Measurements from ENCODE around the gene CDK5RAP2.
"Not testable (repeated sequence)": the region's sequence is repeated elsewhere in the genome, so short reads cannot be mapped to it uniquely, and the experiment has no call there.

CDK5RAP2 gene

DNA sequence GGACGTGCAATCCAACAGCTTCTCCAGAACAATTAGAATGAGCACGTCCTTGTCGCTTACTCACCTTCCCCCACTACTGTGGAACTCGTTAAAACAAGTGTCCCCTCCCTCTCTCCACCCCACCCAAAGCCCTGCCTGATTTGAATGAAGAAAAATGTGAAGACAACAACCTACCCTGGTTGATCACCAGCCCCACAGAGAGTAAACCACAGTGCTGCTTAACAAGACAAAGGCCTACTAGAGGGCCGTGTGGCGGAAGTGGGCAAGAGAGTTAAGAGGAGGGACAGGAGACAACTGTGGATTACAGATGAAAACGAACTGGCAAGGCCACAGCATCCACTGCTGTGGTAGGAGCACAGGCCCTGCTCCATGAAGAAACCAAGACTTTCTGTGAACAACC, 51.1 kb downstream of the CDK5RAP2 start:
- no peaks in the 10 kb centered on the region for H3K9me3 ChIP-seq (ENCODE audit: control insufficient read depth, insufficient read depth, low read depth, low read length)
- peaks cover 80% of the 10 kb centered on the region for H3K36me3 ChIP-seq (ENCODE audit: control insufficient read depth, insufficient read depth, low read length)
- peaks cover 40% of the 10 kb centered on the region for H3K4me1 ChIP-seq (ENCODE audit: control insufficient read depth, insufficient read depth, low read length)
- peak overlapping the region; percentile 60 for H3K27ac ChIP-seq (ENCODE audit: low read depth, low read length)
- peak overlapping the region; percentile 24 for H3K9ac ChIP-seq (ENCODE audit: low read length)
- H3K4me3 ChIP-seq (ENCODE audit: low read depth, low read length) = peak overlapping the region; percentile 23; the same call in 1 of the 2 replicates
- H3K27me3 ChIP-seq (ENCODE audit: control insufficient read depth, insufficient read depth, low read length) = no peaks in the 10 kb centered on the region

DNA sequence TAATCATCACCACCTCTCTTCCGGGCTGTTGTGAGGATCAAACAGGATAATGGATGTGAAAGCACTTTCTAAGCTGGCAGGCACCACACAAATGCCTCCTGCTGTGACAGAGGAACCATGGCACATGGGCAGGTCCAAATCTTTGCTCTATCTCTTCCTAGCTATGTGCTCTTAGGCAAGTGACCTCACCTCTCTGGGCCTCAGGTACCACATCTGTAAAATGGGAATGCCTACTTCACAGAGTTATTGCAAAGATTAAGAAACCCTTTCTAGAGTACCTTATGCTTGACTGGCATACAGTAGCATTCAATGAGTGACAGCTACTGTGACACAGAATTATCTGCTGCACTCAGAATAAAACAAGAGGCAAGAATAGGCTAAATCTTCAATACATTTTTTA, 51.6 kb downstream of the CDK5RAP2 start:
- Histone ChIP-seq H3K9ac (ENCODE audit: low read length) (no peak overlapping the region), H3K36me3 (ENCODE audit: control insufficient read depth, insufficient read depth, low read length) (peaks cover 83% of the 10 kb centered on the region), H3K4me1 (ENCODE audit: control insufficient read depth, insufficient read depth, low read length) (peaks cover 40% of the 10 kb centered on the region), H3K9me3 (ENCODE audit: control insufficient read depth, insufficient read depth, low read depth, low read length) (no peaks in the 10 kb centered on the region), H3K4me3 (ENCODE audit: low read depth, low read length) (peak overlapping the region; percentile 9; the same call in 1 of the 2 replicates), H3K27ac (ENCODE audit: low read depth, low read length) (0 out of 2 replicates have a peak overlapping the region, but pooled peaks have one; percentile 60), H3K27me3 (ENCODE audit: control insufficient read depth, insufficient read depth, low read length) (no peaks in the 10 kb centered on the region)

DNA sequence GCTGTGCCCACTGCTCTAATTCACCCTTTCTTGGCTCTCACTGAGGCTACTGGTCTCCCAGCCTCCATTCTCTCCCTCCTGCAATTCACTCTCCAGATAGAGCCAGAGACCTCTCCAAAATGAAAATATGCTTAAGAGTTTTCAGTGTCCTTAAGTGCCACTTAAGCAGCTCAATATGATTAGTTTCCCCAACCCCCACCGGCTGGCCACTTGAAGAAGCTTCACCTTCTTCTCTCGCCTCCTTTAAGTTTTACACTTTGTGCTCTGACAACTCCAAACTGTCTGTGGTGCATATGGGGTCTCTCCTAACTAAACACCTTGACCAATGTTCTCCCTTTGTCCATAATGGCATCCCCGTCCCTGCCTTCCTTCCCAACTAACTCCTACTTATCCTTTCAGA, 53.4 kb downstream of the CDK5RAP2 start:
- Histone ChIP-seq H3K27me3 (ENCODE audit: control insufficient read depth, insufficient read depth, low read length) (no peaks in the 10 kb centered on the region), H3K36me3 (ENCODE audit: control insufficient read depth, insufficient read depth, low read length) (peaks cover 85% of the 10 kb centered on the region), H3K9ac (ENCODE audit: low read length) (no peak overlapping the region), H3K27ac (ENCODE audit: low read depth, low read length) (no peak overlapping the region), H3K4me1 (ENCODE audit: control insufficient read depth, insufficient read depth, low read length) (peaks cover 39% of the 10 kb centered on the region), H3K4me3 (ENCODE audit: low read depth, low read length) (no peak overlapping the region), H3K9me3 (ENCODE audit: control insufficient read depth, insufficient read depth, low read depth, low read length) (no peaks in the 10 kb centered on the region)

DNA sequence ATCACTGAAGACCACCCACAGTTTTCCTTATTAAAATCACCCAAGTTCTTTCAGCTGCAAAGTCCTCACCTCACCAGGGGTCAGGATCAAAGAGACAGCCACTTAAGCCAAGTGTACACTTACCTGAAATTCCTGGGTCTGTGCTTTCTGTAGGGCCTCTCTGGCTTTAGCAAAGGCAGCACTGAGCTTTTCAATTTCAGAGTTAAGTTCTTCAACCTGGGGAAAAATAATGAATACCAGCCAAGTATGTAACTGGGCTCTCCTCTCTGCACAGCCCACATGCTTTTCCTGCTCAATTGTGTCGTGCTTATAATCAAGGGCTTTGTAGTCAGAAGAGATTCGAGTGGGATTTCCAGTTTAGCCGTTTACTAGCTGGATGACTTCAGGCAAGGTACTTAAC, 55.1 kb downstream of the CDK5RAP2 start:
- no peaks in the 10 kb centered on the region for H3K9me3 ChIP-seq (ENCODE audit: control insufficient read depth, insufficient read depth, low read depth, low read length)
- H3K27me3 ChIP-seq (ENCODE audit: control insufficient read depth, insufficient read depth, low read length) = no peaks in the 10 kb centered on the region
- no peak overlapping the region for H3K4me3 ChIP-seq (ENCODE audit: low read depth, low read length)
- peak overlapping the region; percentile 39 for H3K9ac ChIP-seq (ENCODE audit: low read length)
- H3K36me3 ChIP-seq (ENCODE audit: control insufficient read depth, insufficient read depth, low read length) = peaks cover 81% of the 10 kb centered on the region
- H3K4me1 ChIP-seq (ENCODE audit: control insufficient read depth, insufficient read depth, low read length) = peaks cover 36% of the 10 kb centered on the region
- peak overlapping the region; percentile 36; the same call in 1 of the 2 replicates for H3K27ac ChIP-seq (ENCODE audit: low read depth, low read length)

DNA sequence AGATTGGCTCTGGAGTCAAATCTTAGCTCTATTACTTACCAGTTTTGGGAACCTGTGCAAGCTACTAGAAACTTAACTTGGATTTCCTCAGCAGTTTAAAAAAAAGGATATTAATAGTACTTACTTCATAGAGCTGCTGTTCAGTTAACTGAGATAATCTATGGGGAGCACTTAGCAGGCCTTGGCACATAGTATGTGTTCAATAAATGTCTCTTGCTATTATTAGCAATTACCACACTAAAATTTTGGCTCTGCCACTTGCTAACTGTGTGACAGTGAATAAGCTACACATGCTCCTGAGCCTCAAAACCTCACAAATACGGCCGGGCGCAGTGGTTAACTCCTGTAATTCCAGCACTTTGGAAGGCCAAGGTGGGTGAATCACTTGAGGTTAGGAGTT, 55.9 kb downstream of the CDK5RAP2 start:
- H3K4me3 ChIP-seq (ENCODE audit: low read depth, low read length) = no peak overlapping the region
- H3K9ac ChIP-seq (ENCODE audit: low read length) = no peak overlapping the region
- H3K9me3 ChIP-seq (ENCODE audit: control insufficient read depth, insufficient read depth, low read depth, low read length) = no peaks in the 10 kb centered on the region
- H3K27me3 ChIP-seq (ENCODE audit: control insufficient read depth, insufficient read depth, low read length) = no peaks in the 10 kb centered on the region
- no peak overlapping the region for H3K27ac ChIP-seq (ENCODE audit: low read depth, low read length)
- H3K4me1 ChIP-seq (ENCODE audit: control insufficient read depth, insufficient read depth, low read length) = peaks cover 28% of the 10 kb centered on the region
- peaks cover 73% of the 10 kb centered on the region for H3K36me3 ChIP-seq (ENCODE audit: control insufficient read depth, insufficient read depth, low read length)

DNA sequence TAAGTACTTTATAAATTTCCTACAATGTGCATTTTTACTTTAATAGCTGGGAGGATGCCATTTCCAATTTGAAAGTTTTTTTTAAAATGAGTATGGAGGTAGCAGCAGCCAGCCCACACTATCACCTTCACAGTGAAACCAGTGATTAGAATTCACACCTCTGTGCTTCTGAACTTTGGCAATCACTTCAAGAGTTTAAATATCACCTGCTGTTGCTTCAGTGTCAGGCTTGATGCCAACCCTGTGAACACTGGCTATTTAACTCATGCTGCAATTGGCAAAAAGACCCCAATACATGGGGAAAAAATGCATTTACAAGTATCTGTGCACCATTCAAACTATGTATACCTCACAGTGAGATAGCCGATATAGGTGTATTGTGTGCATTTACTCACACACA, 57.4 kb downstream of the CDK5RAP2 start:
- Histone ChIP-seq H3K27ac (ENCODE audit: low read depth, low read length) (no peak overlapping the region), H3K9me3 (ENCODE audit: control insufficient read depth, insufficient read depth, low read depth, low read length) (no peaks in the 10 kb centered on the region), H3K9ac (ENCODE audit: low read length) (no peak overlapping the region), H3K4me1 (ENCODE audit: control insufficient read depth, insufficient read depth, low read length) (peaks cover 19% of the 10 kb centered on the region), H3K36me3 (ENCODE audit: control insufficient read depth, insufficient read depth, low read length) (peaks cover 71% of the 10 kb centered on the region), H3K27me3 (ENCODE audit: control insufficient read depth, insufficient read depth, low read length) (no peaks in the 10 kb centered on the region), H3K4me3 (ENCODE audit: low read depth, low read length) (no peak overlapping the region)

DNA sequence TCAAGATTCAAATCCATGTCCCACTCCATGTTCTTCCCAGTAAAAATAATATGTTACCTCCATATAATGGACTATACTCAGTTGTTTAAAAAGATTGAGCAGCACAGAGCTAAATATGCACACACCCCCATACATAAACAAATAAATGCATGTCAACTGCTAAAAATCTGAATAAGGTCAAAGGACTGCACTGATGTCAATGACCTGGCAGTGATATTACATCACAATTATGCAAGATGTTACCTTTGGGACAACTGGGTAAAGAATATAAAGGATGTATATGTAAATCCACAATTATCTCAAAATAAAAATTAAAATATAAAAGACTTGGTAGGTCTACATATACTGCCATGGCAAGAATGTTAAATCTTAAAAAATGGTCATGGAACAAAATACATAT, 57.9 kb downstream of the CDK5RAP2 start:
- peaks cover 71% of the 10 kb centered on the region for H3K36me3 ChIP-seq (ENCODE audit: control insufficient read depth, insufficient read depth, low read length)
- no peaks in the 10 kb centered on the region for H3K9me3 ChIP-seq (ENCODE audit: control insufficient read depth, insufficient read depth, low read depth, low read length)
- no peak overlapping the region for H3K27ac ChIP-seq (ENCODE audit: low read depth, low read length)
- H3K4me3 ChIP-seq (ENCODE audit: low read depth, low read length) = no peak overlapping the region
- no peak overlapping the region for H3K9ac ChIP-seq (ENCODE audit: low read length)
- peaks cover 18% of the 10 kb centered on the region for H3K4me1 ChIP-seq (ENCODE audit: control insufficient read depth, insufficient read depth, low read length)
- no peaks in the 10 kb centered on the region for H3K27me3 ChIP-seq (ENCODE audit: control insufficient read depth, insufficient read depth, low read length)

DNA sequence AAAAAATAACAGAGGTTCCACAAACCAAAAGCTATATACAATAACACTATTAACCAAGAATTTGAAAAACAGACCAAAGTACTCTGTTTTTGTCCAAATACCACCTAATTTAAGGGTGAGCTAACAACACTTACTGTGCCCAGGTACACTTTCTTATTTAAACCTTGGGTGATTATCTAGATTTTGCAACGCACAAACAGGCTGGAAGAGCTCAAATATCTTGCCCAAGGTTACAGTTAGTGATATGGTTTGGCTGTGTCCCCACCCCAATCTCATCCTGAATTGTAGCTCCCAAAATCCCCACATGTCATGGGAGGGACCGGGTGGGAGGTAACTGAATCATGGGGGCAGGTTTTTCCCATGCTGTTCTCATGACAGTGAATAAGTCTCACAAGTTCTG, 58.9 kb downstream of the CDK5RAP2 start:
- Histone ChIP-seq H3K27me3 (ENCODE audit: control insufficient read depth, insufficient read depth, low read length) (no peaks in the 10 kb centered on the region), H3K27ac (ENCODE audit: low read depth, low read length) (no peak overlapping the region), H3K9me3 (ENCODE audit: control insufficient read depth, insufficient read depth, low read depth, low read length) (no peaks in the 10 kb centered on the region), H3K4me1 (ENCODE audit: control insufficient read depth, insufficient read depth, low read length) (peaks cover 13% of the 10 kb centered on the region), H3K4me3 (ENCODE audit: low read depth, low read length) (no peak overlapping the region), H3K36me3 (ENCODE audit: control insufficient read depth, insufficient read depth, low read length) (peaks cover 69% of the 10 kb centered on the region), H3K9ac (ENCODE audit: low read length) (no peak overlapping the region)

DNA sequence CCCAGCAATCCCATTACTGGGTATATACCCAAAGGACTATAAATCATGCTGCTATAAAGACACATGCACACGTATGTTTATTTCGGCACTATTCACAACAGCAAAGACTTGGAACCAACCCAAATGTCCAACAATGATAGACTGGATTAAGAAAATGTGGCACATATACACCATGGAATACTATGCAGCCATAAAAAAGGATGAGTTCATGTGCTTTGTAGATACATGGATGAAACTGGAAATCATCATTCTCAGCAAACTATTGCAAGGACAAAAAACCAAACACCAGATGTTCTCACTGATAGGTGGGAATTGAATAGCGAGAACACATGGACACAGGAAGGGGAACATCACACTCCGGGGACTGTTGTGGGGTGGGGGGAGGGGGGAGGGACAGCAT, 64.0 kb downstream of the CDK5RAP2 start:
- not testable (repeated sequence) for H3K27ac ChIP-seq (ENCODE audit: low read depth, low read length); H3K4me1 ChIP-seq (ENCODE audit: control insufficient read depth, insufficient read depth, low read length); H3K4me3 ChIP-seq (ENCODE audit: low read depth, low read length); H3K27me3 ChIP-seq (ENCODE audit: control insufficient read depth, insufficient read depth, low read length); H3K9me3 ChIP-seq (ENCODE audit: control insufficient read depth, insufficient read depth, low read depth, low read length); H3K9ac ChIP-seq (ENCODE audit: low read length)
- peaks cover 68% of the 10 kb centered on the region for H3K36me3 ChIP-seq (ENCODE audit: control insufficient read depth, insufficient read depth, low read length)

DNA sequence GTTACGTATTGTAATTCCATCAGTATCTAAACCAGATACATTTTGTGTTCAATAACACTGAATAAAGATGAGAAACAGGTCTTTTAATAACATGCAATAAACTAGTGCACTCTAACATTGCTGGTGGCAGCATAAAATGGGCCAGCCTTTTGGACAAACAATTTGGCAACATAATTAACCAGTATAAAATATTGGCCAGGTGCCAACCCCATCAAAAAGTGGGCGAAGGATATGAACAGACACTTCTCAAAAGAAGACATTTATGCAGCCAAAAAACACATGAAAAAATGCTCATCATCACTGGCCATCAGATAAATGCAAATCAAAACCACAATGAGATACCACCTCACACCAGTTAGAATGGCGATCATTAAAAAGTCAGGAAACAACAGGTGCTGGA, 64.5 kb downstream of the CDK5RAP2 start:
- H3K27me3 ChIP-seq (ENCODE audit: control insufficient read depth, insufficient read depth, low read length); H3K4me1 ChIP-seq (ENCODE audit: control insufficient read depth, insufficient read depth, low read length); H3K9me3 ChIP-seq (ENCODE audit: control insufficient read depth, insufficient read depth, low read depth, low read length); H3K9ac ChIP-seq (ENCODE audit: low read length); H3K27ac ChIP-seq (ENCODE audit: low read depth, low read length); H3K4me3 ChIP-seq (ENCODE audit: low read depth, low read length): not testable (repeated sequence)
- H3K36me3 ChIP-seq (ENCODE audit: control insufficient read depth, insufficient read depth, low read length) = peaks cover 68% of the 10 kb centered on the region

DNA sequence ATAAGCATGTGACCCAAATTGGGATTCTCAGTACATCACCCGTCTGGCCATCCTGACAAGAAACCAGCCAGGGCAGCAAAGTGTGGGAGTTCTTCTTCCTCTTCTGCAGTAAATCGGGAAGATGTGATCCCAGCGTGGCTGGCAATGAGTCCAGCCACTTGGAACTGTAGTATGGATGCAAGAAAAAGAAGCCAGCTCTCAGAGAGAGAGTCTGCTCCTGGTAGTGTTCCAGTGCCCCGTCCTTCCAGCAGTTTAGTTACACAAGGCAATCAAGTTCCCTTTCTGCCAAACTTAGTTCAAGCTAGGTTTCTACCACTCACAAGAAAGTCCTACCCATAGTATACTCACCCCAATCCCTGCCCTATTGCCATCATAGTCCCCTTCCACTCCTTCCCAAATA, 65.6 kb downstream of the CDK5RAP2 start:
- no peak overlapping the region for H3K27ac ChIP-seq (ENCODE audit: low read depth, low read length)
- no peaks in the 10 kb centered on the region for H3K4me1 ChIP-seq (ENCODE audit: control insufficient read depth, insufficient read depth, low read length)
- peaks cover 68% of the 10 kb centered on the region for H3K36me3 ChIP-seq (ENCODE audit: control insufficient read depth, insufficient read depth, low read length)
- no peak overlapping the region for H3K4me3 ChIP-seq (ENCODE audit: low read depth, low read length)
- H3K9me3 ChIP-seq (ENCODE audit: control insufficient read depth, insufficient read depth, low read depth, low read length) = no peaks in the 10 kb centered on the region
- H3K27me3 ChIP-seq (ENCODE audit: control insufficient read depth, insufficient read depth, low read length) = no peaks in the 10 kb centered on the region
- no peak overlapping the region for H3K9ac ChIP-seq (ENCODE audit: low read length)

DNA sequence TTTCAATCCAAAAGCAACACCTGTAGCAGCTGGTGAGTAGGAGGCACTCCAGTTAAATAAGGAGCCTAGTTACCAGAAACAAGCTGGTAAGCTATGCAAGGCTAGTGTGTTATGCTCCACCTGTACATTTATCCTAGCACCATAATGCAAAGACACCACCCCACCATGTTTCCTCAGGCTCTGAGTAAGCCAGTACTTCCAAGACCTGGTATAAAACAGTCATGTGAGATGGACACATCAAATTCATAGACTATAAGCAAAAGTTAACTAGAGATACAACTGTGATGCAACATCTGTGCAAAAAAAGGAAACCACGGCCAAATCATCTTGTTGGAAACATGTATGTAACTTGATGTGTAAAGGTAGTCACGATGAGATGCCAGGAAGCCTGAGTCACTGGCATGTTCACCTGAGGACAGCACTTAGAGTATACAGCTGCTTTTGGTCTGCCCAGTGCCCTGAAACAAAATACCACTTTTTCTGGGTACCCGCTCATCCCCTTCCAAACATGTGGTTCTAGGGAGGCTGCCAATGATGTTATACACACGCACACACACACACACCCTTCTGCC, 66.1 kb downstream of the CDK5RAP2 start:
- H3K36me3 ChIP-seq (ENCODE audit: control insufficient read depth, insufficient read depth, low read length) = peaks cover 68% of the 10 kb centered on the region
- H3K4me3 ChIP-seq (ENCODE audit: low read depth, low read length) = no peak overlapping the region
- H3K27me3 ChIP-seq (ENCODE audit: control insufficient read depth, insufficient read depth, low read length) = no peaks in the 10 kb centered on the region
- no peak overlapping the region for H3K27ac ChIP-seq (ENCODE audit: low read depth, low read length)
- H3K9ac ChIP-seq (ENCODE audit: low read length) = no peak overlapping the region
- no peaks in the 10 kb centered on the region for H3K4me1 ChIP-seq (ENCODE audit: control insufficient read depth, insufficient read depth, low read length)
- H3K9me3 ChIP-seq (ENCODE audit: control insufficient read depth, insufficient read depth, low read depth, low read length) = no peaks in the 10 kb centered on the region

Measured in HUES6 (cell line).